HG02840 (cell line): Measurements from ENCODE around the gene FEN1.

Experiments used
- ATAC-seq: cut with Tn5 transposase; IDR thresholded peaks from one replicate; pipeline ENCODE4 v1.9.1; 2021; ENCODE audit warnings: mild to moderate bottlenecking, moderate library complexity, moderate number of reproducible peaks; ENCODE audit not compliant: unreplicated experiment, low FRiP score

Gene FEN1

DNA sequence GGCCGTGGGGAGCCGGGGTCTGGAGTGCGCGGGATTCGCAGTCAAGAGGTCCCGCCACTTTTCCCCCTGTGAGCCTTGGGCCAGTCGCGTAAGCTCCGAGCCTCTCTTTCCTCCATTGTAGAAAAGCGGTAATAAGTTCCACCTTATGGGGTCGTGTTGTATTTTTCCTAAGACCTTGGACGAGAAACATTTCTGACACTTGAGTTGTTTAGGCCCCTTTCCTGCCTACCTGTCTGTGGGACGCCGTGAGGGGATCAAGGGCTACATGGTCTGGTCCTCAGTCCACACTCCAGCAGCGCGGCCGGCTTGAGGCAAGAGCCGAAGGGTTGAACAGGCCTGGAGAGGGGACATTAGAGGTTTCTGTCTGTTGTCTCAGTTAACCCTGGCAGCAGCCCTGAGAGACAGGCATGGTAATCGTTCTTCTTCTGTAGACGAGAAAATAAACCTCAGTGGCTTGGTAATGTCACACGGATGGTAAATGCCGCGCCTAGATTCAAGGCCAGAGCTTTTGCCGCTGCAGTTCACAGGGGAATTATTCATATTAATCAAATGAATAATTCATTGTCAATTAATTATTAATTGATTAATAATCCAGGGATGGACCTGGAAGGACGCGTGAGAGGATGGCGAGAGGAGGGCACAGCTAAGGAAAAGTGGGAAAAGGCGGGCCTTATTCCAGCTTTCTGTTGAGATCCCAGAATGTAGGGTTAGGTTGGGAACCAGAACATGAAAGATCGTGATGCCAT, 545 bp downstream of the FEN1 start:
- peak; percentile 12 for ATAC-seq

DNA sequence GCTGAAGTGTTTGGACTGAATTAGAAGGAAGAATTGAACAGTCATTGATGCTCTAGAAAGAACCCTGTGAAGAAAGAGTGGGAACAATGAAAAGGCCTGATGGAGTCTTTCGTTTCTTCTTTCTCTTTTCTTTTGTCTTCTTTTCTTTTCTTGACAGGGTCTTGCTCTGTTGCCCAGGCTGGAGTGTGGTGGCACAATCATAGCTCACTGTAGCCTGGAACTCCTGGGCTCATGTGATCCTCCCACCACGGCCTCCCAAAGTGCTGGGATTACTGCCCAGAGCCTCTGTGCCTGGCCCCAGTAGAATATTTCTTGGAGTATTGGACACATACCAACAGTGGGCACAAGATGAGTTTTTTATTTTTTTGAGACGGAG, 1.1 kb downstream of the FEN1 start:
- no peak for ATAC-seq

DNA sequence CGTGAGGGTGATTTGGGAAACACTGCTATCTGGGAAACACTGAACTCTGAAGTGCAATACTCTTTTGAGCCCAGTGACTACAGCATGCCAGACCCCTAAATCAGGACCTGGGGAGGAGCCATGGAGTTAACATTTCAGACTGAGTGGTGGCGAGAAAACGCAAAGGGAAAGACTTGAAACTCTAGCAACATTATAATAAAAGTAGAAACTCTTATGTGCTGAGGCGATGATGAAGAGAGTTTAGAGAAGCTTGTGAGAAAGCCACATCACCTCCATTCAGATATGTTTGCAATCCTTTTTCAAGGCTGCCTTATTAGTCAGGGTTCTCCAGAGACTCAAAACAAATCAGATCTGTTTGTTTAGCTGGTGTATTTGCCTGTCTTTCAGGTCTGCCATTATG, 1.9 kb downstream of the FEN1 start:
- no peak for ATAC-seq

GRCh38 chr11:61795459-61795858, 2.7 kb downstream of the FEN1 start:
- ATAC-seq = no peak

GRCh38 chr11:61795876-61796526, 3.3 kb downstream of the FEN1 start:
- no peak for ATAC-seq

GRCh38 chr11:61797263-61797944, 4.7 kb downstream of the FEN1 start:
- ATAC-seq = no peak

DNA sequence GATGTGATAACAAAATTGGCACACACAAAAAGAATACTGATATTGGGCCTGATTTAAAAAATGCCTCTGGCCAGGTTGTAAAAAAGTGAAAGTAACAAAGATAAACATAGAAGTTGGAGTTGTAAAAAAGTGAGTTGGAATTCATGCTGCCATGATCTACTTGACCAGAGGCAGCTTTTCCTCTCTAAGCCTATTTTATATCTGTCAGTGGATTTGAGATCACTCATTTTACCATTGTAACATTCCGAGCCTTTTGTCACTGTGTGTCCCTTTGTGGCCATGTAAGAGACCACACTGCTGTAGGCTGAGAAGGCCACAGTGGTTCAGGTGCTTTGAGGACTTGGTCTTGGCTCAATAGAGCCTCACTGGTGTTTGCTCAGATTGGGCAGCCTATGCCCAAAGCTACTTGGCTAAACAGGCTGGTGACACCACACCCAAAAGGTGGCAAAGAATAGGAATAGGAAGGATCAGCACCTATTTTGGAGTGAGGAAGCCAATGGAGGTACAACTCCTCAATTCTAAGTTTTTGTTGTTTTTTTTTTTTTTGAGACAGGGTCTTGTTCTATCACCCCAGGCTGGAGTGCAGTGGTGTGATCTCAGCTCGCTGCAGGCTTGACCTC, 7.1 kb downstream of the FEN1 start:
- no peak for ATAC-seq

DNA sequence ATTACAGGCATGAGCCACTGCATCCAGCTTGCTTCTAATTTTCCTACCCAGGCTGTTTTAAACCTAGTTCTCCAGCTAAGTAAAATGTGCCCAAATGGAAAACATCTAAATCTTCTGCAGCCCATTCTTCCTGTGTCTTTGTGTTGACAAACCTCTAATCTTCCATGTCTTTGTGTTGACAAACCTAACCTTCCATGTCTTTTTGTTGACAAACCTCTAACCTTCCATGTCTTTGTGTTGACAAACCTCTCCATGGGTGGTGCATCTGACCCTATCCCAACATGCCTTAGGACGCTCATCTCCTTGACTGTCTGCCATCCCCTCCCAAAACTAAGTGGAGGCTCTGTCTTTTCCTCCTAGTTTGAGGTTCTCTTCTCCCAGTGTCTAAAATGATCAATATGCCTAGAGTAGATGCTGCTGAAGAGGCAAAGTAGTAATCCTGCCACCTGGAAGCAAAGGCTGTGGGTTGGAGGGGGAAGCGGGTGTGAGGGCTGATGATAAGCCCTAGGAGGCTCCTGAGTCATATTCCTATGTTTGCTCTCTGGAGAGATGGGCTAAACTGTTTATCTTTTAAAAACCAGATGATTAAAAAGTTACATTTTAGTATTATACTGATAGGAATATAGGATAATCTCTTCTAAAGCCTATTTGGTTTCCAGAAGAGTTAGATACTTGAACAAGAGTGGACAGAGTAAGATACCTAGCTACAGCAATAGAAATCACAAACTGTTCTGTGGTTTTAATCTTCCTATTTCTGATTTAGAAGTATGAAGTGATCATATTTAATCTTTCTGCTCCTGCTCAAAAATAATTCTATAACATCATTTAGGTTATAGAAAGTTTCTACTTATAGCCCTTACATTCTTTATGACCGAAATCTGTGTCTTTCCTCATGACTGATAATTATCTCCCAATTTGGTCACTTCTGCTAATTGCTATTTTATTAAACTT, 7.9 kb downstream of the FEN1 start:
- no peak for ATAC-seq

DNA sequence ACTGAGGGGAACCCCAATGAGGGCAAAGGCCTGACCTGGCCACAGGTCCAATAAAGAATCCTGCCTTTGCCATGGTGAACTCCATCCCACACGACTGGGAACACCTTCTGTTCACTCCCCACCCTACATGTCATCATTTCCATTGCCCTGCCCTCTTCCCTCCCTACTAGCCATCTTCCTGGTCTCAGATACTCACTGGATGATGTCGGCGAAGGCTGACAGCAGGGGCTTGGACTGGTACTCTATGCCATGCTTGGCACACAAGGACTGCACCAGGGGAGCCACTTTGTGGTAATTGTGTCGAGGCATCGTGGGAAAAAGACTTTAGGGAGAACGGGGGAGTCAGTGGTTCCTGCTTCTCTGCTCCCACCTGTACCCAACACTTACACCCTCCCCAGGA, 9.9 kb downstream of the FEN1 start:
- no peak for ATAC-seq

DNA sequence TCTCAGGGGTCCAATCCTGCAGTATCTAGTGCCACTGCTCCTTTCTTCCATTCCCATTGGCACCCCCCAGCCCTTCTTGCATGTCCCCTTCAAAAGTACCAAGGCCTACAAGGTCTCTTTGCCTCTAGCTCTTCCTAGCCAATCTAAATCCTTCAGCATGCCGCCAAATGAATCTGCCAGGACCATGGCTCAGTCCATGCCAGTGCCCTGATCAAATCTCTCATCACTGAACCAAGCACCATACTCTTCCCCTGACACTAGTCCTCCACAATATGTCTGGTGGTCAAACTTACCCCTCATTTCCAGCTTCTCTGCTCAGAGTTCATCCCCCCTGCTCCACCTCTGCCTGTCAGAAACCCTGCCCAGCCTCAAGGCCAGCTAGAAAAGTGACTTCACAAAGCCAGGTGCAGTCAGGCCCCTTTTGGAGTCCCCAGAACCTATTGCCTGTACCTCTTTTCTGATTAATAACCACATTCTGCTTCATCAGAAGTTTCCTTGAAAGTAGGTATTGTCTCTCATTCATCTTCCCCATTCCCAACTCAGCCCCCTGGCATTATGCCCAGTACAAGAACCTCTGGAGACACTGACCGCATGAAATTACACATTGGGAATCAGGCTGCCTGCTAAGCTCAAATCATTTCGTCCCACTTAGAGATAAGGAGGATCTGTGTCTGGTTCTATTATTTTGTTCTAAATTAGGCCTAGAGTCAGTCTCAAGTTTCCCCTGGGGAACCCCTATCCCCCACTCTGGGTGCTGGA, 11.4 kb downstream of the FEN1 start:
- ATAC-seq = no peak

- no peak for ATAC-seq
Observed at GRCh38 chr11:61805146-61805545, 12.4 kb downstream of the FEN1 start.

- no peak for ATAC-seq
Observed at GRCh38 chr11:61806785-61807184, 14.1 kb downstream of the FEN1 start.

DNA sequence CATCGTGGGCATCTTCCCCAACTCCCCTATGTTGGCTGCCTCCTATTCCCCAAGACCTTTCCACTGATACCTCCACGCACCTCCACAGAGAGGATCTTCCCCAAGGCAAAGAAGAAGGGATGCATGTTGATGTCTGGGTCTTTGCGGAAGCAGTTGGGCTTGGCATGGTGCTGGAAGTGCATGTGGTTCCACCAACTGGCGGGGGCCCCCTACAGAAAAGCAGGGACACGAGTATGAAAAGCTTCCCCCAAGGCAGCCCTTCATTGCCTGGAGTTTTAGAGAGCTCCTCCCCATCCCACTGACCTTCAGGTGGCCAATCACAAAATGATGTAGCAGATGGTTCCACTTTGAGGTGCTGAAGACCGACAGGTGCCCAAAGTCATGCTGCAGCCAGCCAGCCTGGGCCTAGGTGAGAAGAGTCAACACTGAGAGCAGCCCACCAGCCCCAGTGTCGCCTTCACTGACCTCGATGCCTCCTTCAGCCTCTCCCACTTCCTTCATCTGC, 18.0 kb downstream of the FEN1 start:
- ATAC-seq = no peak

DNA sequence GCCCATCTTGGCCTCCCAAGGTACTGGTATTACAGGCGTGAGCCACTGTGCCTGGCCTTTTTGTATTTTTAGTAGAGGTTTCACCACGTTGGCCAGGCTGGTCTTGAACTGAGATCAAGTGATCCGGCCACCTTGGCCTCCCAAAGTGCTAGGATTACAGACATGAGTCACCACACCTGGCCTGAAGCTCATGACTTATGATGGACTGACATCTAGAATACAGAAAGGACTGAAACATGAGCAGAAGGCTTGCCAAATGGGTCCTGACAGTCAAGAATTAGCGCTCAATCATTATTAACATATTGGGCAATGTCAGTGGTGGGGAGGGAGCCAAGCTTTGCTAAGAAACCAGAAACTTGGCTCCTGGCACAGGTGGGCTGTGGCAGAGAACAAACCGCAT, 19.1 kb downstream of the FEN1 start:
- no peak for ATAC-seq

DNA sequence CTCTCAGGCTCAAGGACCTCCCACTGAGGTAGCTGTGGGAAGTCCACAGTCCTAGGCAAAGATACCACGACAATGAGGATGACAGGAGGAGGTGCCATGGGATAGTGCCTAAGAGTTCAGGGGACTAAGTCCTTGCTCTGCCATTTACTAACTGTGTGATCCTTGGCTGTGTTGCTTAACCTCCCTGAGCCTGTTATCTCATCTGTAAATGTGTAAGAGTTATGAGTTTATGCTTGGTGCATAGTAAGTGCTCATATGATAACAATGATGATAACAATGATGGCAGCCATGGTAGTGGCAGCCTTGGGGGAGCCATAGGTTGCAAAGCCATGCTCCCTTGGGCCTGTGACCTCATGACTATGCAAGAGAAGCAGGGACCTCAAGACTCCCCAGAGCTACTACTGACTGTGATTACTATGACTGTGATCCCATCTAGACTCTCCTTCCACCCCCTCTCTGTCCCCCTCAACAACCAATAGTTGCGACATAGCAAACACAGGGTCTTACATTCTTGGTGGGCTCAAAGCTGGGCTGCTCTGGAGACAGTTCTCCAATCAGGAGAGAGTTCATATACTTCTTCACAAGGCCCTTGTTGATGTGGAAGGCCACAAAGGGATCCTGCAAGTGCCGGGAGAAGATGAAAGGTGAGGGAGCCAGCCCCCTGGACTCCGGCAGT, 20.2 kb downstream of the FEN1 start:
- ATAC-seq = no peak

- ATAC-seq = no peak
Observed at GRCh38 chr11:61814247-61814957, 21.7 kb downstream of the FEN1 start.

DNA sequence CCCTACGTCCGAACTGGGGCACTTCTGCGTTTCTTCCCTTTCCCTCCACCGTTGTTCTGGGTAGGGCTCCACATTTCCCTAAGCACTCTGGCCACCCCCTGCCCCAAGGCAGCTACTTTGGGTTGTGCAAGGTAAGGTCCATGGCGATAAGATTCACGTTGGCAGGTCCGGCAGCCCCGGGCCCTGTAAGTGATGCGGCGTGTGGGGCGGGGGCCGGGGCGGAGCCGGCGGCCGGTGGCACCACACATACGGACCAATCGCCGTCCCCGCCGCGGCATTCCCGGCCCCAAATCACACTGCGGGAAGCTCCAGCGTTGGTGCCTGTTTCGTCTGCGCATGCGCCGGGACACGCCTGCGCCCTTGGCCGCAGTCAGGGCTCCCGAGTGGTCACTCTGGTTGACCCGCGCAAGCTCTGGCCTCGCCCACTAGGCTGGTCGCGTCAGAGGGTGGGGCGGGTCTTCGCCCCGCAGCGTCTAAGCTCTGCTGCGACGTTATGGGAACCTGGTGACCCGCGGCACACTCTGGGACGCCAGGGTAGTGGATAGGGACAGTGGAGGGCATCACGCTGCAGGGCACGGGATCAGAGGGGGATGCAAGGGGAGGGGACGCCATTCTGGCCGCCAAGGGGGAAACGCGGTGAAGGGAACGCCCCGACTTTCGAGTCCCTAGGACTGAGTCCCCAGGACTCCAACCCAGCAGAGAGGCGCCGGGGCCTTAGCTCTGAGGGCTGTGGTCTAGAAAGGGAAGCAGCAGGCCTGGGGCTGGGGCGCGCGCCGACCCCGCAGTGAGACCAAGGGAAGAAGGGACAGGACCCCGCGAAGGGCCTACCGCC, 22.5 kb downstream of the FEN1 start:
- ATAC-seq = no peak
